GM21825 (cell line): ENCODE data around the gene BEST2.

ENCODE experiments used
- ATAC-seq: cut with Tn5 transposase; IDR thresholded peaks from one replicate; pipeline ENCODE4 v1.9.1; 2021; ENCODE audit warnings: mild to moderate bottlenecking, moderate library complexity; ENCODE audit not compliant: unreplicated experiment

The BEST2 gene

DNA sequence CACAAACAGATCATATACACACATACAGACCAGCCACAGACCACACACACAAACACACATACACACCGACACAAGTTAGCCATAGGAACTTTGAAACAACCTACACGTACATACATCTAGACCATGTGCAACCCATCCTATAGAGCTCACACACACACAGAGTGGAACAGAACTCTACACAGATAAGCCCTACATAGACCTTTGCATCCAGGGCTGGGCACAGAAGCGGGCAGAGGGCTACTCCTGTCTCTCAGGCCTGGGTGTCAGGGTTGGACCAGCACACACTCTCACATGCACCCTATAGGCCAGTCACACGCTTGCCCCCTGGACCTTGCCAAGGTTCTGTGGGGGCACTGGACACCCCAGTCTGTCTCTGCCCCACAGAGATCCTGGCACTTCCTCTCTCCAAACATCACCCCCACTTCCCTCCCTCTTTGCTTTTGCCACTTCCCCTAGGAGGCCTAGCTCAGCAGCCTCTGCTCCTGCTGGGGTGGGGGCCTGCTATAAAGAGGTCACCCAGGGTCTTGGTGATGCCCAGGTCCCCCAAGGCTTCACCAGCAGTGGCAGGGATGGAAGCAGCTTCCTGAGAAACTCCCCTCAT is 33.9 kb downstream of the BEST2 start:
- no peak for ATAC-seq

DNA sequence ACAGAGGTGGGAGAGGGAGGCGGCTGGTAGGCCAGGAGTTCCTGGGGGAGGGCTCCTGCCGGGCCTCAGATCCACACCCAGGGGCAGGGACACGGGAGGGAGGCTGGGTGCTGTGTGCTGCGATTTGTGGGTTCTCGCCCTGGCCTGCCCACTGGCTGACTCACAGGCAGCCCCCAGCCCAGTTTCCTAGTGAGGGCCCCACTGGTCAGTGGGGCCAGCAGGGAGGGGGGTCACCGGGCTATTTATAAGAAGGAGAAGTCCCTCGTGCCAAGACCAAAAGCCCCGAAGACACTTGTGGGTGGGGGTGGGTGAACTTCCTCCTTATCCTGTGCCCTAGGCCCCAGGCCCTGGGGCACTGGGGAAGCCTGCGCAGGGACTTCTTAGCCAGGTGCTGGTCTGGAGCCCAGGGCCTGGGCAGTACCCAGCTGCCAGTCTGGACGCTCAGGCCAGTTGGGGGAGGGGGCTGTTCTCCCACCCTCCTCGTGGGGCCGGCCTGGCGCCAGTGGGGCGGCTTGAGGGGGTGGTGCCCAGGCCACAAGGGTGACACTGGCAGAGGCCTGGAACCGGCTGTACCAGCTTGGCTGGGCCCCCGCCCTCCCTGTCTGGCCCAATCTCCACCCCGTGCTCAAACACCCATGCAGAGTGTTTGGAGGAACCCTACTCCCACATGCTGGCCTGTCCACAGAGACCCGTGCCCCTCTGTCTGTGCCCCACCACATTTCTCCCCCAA is 34.7 kb downstream of the BEST2 start:
- ATAC-seq: no peak

GRCh38 chr19:12786952-12787351 is 35.4 kb downstream of the BEST2 start:
- no peak for ATAC-seq

GRCh38 chr19:12787458-12787857 is 35.9 kb downstream of the BEST2 start:
- ATAC-seq: no peak

DNA sequence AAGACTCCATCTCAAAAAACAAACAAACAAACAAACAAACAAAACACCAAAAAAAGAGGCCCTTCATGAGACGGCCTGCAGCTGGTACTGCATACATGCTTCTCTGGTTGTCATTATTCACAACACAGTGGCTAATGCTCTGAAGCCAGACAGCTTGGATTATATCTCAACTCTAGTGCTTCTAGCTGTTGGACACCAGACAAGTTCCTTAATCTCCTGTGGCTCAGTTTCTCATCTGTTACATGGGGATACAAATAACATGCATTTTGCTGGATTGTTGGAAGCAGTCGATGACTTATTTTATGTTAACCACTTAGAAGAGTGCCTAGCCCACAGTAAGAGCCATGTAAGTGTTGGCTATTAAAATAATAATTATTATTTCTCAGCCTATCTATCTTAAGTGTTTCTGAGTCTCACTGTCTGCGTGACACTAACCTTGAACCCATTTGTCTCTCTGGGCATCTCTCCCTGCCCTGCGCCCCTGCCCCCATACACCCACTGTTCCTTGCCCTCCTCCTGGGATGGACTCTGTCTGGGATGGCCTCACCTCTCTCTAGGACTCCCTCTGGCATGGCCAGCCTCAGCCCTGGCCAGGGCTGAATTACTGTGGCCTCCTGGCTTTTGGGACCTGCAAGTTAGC is 36.6 kb downstream of the BEST2 start:
- ATAC-seq: no peak

DNA sequence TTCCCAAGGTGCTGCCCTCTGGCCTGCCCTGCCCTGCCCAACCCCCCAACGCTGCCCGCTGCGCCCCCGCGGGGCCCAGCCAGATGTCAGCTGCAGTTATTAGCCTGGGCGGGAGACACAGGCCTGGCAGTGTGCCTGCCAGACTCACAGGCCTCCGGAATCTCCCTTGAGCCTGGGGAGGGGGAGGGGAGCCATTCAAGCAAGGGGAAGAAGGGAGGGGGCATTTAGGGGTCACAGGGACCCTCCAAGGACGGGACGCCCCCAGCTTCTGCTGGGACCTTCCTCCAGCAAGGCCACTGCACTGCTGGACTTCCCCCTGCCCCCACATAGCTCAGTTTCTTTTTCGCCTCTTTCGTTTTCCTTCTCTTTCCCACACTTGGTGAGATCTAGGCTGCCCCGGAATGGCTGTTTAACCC is 37.1 kb downstream of the BEST2 start:
- ATAC-seq: no peak

- no peak for ATAC-seq
Observed at GRCh38 chr19:12789098-12789903, 37.7 kb downstream of the BEST2 start.

DNA sequence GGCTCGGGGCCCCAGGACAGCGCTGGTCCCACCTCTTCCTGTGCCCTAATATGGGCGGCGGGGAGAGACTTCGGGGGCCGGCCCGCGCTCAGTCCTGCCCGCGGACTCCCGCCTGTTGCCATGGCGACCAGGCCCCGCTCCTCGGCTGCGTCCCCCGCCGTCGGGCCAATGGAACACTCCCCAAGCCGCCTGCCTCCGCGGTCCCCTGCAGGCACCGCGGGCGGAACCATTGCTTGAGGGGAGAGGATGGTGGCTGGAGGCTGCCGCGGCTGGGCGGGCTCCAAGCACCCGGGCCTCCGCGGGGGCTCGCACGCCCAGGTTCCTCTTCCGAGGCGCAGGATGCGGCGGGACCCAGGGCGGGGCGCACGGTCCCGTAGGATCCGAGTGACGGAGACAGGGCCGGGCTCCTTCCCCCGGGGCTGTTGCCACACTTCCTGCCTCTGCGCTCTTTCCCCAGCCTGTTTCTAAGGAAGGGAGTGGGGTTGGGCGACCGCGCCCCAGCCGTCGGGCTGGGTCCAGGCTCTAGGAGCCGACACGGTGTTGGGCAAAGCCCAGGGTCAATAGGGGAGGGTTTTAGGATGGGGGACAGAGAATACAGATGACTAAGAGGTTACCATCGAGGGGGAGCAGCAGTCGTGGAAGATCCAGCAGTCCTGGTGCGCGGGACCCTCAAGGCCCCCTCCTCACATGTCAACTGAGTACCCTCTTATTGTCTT is 38.5 kb downstream of the BEST2 start:
- peak; percentile 33 for ATAC-seq

DNA sequence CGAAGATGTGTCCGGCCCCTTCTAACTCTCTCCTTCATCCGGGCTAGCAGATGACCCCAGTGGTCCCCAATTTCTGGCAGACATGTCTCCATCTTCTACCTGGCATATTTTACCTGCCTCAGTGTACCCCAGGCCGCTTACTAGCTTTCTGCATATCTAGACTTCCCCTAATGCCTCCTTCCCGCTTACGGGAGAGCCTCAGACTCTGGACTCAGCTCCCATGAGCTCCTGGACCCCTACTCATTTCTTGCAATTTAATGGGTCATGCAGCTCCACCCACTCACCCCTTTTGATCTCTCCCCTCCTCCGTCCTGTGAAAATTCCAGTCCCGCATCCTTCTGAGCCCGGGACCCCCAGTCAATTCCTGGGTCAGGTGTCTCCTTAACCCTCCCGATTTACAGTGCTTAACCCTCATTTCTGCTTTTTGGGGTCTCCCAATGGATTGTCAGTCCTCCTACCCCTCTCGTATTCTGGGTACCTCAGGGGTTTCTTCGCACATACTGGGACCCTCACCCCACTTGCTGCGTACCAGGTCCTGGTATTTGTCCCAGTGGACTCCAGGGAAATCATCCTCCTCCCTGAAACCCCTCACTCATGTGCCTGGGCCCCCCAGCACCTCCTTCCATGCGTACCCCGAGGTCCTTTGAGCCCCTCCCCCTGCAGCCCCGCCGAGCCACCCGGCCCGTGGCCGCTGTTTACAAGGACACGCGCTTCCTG is 39.2 kb downstream of the BEST2 start:
- ATAC-seq: no peak

- peak; percentile 26 for ATAC-seq
Observed at GRCh38 chr19:12791345-12792050, 39.9 kb downstream of the BEST2 start, which contains the start of gene JUNB. Gene JUNB (plus strand): TSS chr19:12791486. CDS start chr19:12791772, 286 bp downstream.

GRCh38 chr19:12792051-12792852 is 40.7 kb downstream of the BEST2 start:
- ATAC-seq: no peak

DNA sequence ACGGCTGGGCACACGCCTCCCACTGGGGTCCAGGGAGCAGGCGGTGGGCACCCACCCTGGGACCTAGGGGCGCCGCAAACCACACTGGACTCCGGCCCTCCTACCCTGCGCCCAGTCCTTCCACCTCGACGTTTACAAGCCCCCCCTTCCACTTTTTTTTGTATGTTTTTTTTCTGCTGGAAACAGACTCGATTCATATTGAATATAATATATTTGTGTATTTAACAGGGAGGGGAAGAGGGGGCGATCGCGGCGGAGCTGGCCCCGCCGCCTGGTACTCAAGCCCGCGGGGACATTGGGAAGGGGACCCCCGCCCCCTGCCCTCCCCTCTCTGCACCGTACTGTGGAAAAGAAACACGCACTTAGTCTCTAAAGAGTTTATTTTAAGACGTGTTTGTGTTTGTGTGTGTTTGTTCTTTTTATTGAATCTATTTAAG is 41.3 kb downstream of the BEST2 start:
- ATAC-seq: no peak

GRCh38 chr19:12793290-12794195 is 42.0 kb downstream of the BEST2 start:
- peak; percentile 26 for ATAC-seq

- ATAC-seq: no peak
Observed at GRCh38 chr19:12794196-12794941, 42.8 kb downstream of the BEST2 start.

DNA sequence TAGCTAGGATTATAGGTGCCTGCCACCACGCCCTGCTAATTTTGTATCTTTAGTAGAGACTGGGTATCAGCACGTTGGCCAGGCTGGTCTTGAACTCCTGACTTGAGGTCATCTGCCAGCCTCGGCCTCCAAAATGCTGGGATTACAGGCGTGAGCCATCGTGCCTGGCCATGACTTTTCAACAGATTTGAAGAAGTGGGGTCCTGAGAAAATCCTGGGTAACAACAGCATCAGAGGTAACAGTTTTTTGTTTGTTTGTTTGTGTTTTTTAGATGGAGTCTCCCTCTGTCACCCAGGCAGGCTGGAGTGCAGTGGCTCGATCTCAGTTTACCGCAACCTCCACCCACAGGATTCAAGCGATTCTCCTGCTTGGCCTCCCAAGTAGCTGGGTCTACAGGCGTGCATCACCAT is 43.4 kb downstream of the BEST2 start:
- ATAC-seq: no peak

GRCh38 chr19:12796146-12797071 is 44.8 kb downstream of the BEST2 start:
- ATAC-seq: no peak
